K562 (cell line): ENCODE results near the gene PGD. TPM values are rescaled to one million over a fixed set of nuclear protein-coding genes. Genes with fewer than 3 reads are reported as not detected.
A peak's percentile ranks its signal among the peaks of the same experiment; 100 is the strongest.

Experiments used
- CBX2 ChIP-seq: fragments of 200-600 bp; sonication (generic); IDR thresholded peaks from one replicate; pipeline ENCODE4 v1.6.1; 2012; ENCODE audit warnings: mild to moderate bottlenecking, low read length, inconsistent platforms; ENCODE audit not compliant: insufficient read depth, poor library complexity, severe bottlenecking
- EZH2 ChIP-seq: IDR thresholded peaks from 2 replicates; pipeline ENCODE4 v1.6.1; 2012; ENCODE audit warnings: low read depth, mild to moderate bottlenecking, inconsistent platforms, low read length, borderline replicate concordance
- GTF2A2 ChIP-seq: IDR thresholded peaks from 2 replicates; pipeline ENCODE4 v1.6.1; 2016; ENCODE audit warnings: mild to moderate bottlenecking, missing genetic modification characterization, missing compliant biosample characterization
- HOXB6 ChIP-seq: fragments of 250-450 bp; sonication (Bioruptor Pico); IDR thresholded peaks from 2 replicates; pipeline ENCODE4 v1.5.1; 2022; ENCODE audit warnings: mild to moderate bottlenecking, borderline replicate concordance
- IFI16 ChIP-seq: fragments of 250-450 bp; sonication (Bioruptor Pico); IDR thresholded peaks from 2 replicates; pipeline ENCODE4 v2.1.2; 2022; ENCODE audit warnings: mild to moderate bottlenecking, inconsistent platforms
- KDM4B ChIP-seq, 2 experiments: fragments of 450-650 bp in 1 of 2; sonication (generic) in 1 of 2; IDR thresholded peaks; 2 replicates each; pipeline ENCODE4 v1.6.1; 2016 to 2017; ENCODE audit warnings: borderline replicate concordance in 2 of 2, antibody characterized with exemption in 1 of 2, low read depth in 1 of 2, mild to moderate bottlenecking in 1 of 2
- KLF1 ChIP-seq: fragments of 450-650 bp; IDR thresholded peaks from 2 replicates; pipeline ENCODE4 v1.6.1; 2016; ENCODE audit warnings: missing genetic modification characterization, missing compliant biosample characterization
- L3MBTL2 ChIP-seq: fragments of 450-650 bp; IDR thresholded peaks from 2 replicates; pipeline ENCODE4 v1.6.1; 2016; ENCODE audit warnings: mild to moderate bottlenecking, moderate library complexity
- MIER1 ChIP-seq: fragments of 450-650 bp; IDR thresholded peaks from 2 replicates; pipeline ENCODE4 v1.6.1; 2016; ENCODE audit warnings: antibody characterized with exemption, mild to moderate bottlenecking, low read depth
- MYC ChIP-seq, 2 experiments: fragments of 250-450 bp in 1 of 2; sonication (Bioruptor Pico) in 1 of 2; IDR thresholded peaks; 2 replicates each; pipeline versions ENCODE4 v1.5.1 to v1.6.1; 2012 to 2021; ENCODE audit warnings: low read depth in 2 of 2, borderline replicate concordance in 1 of 2, improper control_type of control experiment in 1 of 2, low read length in 1 of 2, mild to moderate bottlenecking in 1 of 2, moderate library complexity in 1 of 2
- NUFIP1 ChIP-seq: fragments of 450-650 bp; IDR thresholded peaks from 2 replicates; pipeline ENCODE4 v1.6.1; 2018; ENCODE audit not compliant: partially characterized antibody
- PHF20 ChIP-seq: fragments of 450-650 bp; IDR thresholded peaks from 2 replicates; pipeline ENCODE4 v1.6.1; 2018; ENCODE audit not compliant: partially characterized antibody
- RBM25 ChIP-seq: fragments of 200-400 bp; formaldehyde crosslinking; IDR thresholded peaks from 2 replicates; pipeline ENCODE4 v1.6.1; 2018; ENCODE audit warnings: low read length, low read depth, moderate library complexity; ENCODE audit not compliant: severe bottlenecking
- SRSF3 ChIP-seq: fragments of 200-400 bp; formaldehyde crosslinking; IDR thresholded peaks from 2 replicates; pipeline ENCODE4 v1.6.1; 2016; ENCODE audit warnings: mild to moderate bottlenecking, low read length, moderate library complexity; ENCODE audit not compliant: insufficient read depth
- TAF7 ChIP-seq: fragments of 450-650 bp; IDR thresholded peaks from 2 replicates; pipeline ENCODE4 v1.6.1; 2016; ENCODE audit warnings: missing genetic modification characterization, missing compliant biosample characterization
- TCF7L2 ChIP-seq: fragments of 150-350 bp; IDR thresholded peaks from 2 replicates; pipeline ENCODE4 v1.6.1; 2016; ENCODE audit warnings: low read depth, mild to moderate bottlenecking, low read length, moderate library complexity
- U2AF2 ChIP-seq: fragments of 200-400 bp; formaldehyde crosslinking; optimal IDR thresholded peaks from 2 replicates; pipeline ENCODE3; 2017; ENCODE audit warnings: low read depth, mild to moderate bottlenecking, low read length
- XRCC4 ChIP-seq: IDR thresholded peaks from one replicate; pipeline ENCODE4 v1.6.1; 2011; ENCODE audit not compliant: insufficient read depth, insufficient read length; ENCODE audit errors: extremely low read depth
- ZBED1 ChIP-seq: IDR thresholded peaks from 2 replicates; pipeline ENCODE4 v1.6.1; 2014
- polyA plus RNA-seq, 8 experiments: library from polyadenylated mRNA; depleted of rRNA in 4 of 8; stranded (reverse) in 5 of 8; unstranded in 3 of 8; fragments of >200 nt; fragmentation: Nextera tagmentation in 2 of 8; fragmentation: Illumina TruSeq in 1 of 8; extraction: Ambion mirVana in 2 of 8; extraction: Trizol in 1 of 8; gene quantifications; 2 replicates each; pipeline versions ENCODE4 v1.2.1 to v1.2.3, GENCODE V29; 2011 to 2014; ENCODE audit warnings: inconsistent platforms in 1 of 8, missing spikeins in 1 of 8
- total RNA-seq, 7 experiments: library from RNA; depleted of rRNA in 6 of 7; stranded (reverse); fragments of >200 nt in 6 of 7; fragmentation: Illumina TruSeq in 2 of 7; extraction: Trizol in 2 of 7; gene quantifications; 2 replicates each; pipeline versions ENCODE4 v1.2.1 to v1.2.3, GENCODE V29; 2011 to 2021; ENCODE audit warnings: low replicate concordance in 1 of 7
- TF ChIP-seq, protein P1 (sequence below): fragments of 250-450 bp; sonication (Bioruptor Pico); IDR thresholded peaks from 2 replicates; pipeline ENCODE4 v1.5.1; 2021; ENCODE audit warnings: mild to moderate bottlenecking
- TF ChIP-seq, protein P2 (sequence below), 2 experiments: fragments of 250-450 bp in 1 of 2; fragments of 450-650 bp in 1 of 2; sonication (Bioruptor Pico) in 1 of 2; IDR thresholded peaks; 2 replicates each; pipeline versions ENCODE4 v1.6.1 to v1.8.0; 2016 to 2021; ENCODE audit warnings: mild to moderate bottlenecking in 2 of 2, moderate library complexity in 2 of 2, missing compliant biosample characterization in 1 of 2, missing genetic modification characterization in 1 of 2
- TF ChIP-seq, protein P3 (sequence below): IDR thresholded peaks from 2 replicates; pipeline ENCODE4 v1.6.1; 2011; ENCODE audit not compliant: insufficient read length; ENCODE audit errors: extremely low read depth
- TF ChIP-seq, protein P4 (sequence below): fragments of 250-450 bp; sonication (Bioruptor Pico); IDR thresholded peaks from 2 replicates; pipeline ENCODE4 v1.9.0; 2021; ENCODE audit warnings: mild to moderate bottlenecking, inconsistent platforms

The PGD gene
- total and polyA plus RNA-seq, 9 of the 15 experiments (the other 6 are each of a cell fraction or from before 2014, with no cell fraction given) = 177 to 542 (median 270) TPM

DNA sequence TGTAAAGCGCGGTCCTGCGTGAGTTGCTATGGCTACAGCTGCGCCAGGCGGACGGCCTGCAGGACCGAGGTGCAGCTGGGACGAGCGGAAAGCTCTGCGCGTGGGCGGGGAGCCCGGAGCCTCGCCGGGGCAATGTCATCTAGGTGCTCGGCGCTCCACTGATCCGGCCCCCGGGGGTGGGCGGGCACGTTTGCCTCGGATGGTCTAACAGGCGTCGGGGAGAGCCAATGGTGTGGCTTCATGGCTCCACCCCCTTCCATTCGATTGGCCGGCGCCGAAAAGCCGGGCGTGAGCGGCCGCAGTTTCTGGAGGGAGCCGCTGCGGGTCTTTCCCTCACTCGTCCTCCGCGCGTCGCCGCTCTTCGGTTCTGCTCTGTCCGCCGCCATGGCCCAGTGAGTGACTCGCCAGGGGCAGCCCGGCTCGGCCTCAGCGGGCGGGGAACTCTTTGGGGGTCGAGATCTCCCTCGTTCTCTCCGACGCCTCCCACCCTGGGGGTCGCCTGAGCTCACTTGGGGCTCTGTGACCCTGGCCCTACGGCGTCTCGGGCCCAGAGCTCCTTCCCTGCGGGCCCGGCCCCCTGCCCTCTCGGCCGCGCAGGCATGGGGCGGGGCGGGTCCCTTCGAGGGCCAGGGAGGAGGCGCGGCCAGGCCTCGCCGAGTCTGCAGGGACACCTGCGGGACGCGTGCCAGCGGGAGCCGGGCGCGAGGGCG, at the start of gene PGD (continued):
- no peak for TF ChIP-seq CBX2
- TF ChIP-seq U2AF2 = no peak
- TF ChIP-seq, protein P1, sequence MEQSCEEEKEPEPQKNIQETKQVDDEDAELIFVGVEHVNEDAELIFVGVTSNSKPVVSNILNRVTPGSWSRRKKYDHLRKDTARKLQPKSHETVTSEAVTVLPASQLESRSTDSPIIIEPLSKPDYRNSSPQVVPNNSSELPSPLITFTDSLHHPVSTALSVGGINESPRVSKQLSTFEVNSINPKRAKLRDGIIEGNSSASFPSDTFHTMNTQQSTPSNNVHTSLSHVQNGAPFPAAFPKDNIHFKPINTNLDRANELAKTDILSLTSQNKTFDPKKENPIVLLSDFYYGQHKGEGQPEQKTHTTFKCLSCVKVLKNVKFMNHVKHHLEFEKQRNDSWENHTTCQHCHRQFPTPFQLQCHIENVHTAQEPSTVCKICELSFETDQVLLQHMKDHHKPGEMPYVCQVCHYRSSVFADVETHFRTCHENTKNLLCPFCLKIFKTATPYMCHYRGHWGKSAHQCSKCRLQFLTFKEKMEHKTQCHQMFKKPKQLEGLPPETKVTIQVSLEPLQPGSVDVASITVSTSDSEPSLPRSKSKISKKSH = no peak
- no peak for TF ChIP-seq TCF7L2
- peak; percentile 83 for TF ChIP-seq TAF7 (tag)
- no peak for TF ChIP-seq SRSF3
- TF ChIP-seq IFI16 (CRISPR knock-in tag) = no peak
- TF ChIP-seq GTF2A2 (tag) = no peak
- no peak for TF ChIP-seq NUFIP1
- TF ChIP-seq RBM25 = peak; percentile 100
- TF ChIP-seq MYC (IDR thresholded peaks at IDR 0.05; ENCODE audit: low read depth, low read length) = peak; percentile 72
- no peak; the same call in 1 of the 2 replicates for TF ChIP-seq MYC (CRISPR knock-in tag; IDR thresholded peaks at IDR 0.05; ENCODE audit: borderline replicate concordance, low read depth)
- peak; percentile 25 for TF ChIP-seq PHF20
- TF ChIP-seq KDM4B (IDR thresholded peaks at IDR 0.05; ENCODE audit: borderline replicate concordance in 2 of 2, low read depth in 1 of 2) = peak in 1 of 2 experiments; percentile 28; a peak in 1 of 4 replicates
- TF ChIP-seq L3MBTL2 = peak; percentile 94
- TF ChIP-seq XRCC4 = no peak
- TF ChIP-seq, protein P2, sequence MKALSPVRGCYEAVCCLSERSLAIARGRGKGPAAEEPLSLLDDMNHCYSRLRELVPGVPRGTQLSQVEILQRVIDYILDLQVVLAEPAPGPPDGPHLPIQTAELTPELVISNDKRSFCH (CRISPR knock-in tag; IDR thresholded peaks at IDR 0.05) = no peak
- TF ChIP-seq, protein P2 (tag; IDR thresholded peaks at IDR 0.05) = 0 out of 2 replicates have a peak, but pooled peaks have one; percentile 54
- no peak for TF ChIP-seq EZH2
- TF ChIP-seq, protein P3, sequence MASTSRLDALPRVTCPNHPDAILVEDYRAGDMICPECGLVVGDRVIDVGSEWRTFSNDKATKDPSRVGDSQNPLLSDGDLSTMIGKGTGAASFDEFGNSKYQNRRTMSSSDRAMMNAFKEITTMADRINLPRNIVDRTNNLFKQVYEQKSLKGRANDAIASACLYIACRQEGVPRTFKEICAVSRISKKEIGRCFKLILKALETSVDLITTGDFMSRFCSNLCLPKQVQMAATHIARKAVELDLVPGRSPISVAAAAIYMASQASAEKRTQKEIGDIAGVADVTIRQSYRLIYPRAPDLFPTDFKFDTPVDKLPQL = no peak
- 0 out of 2 replicates have a peak, but pooled peaks have one; percentile 41 for TF ChIP-seq KLF1 (tag)
- TF ChIP-seq, protein P4, sequence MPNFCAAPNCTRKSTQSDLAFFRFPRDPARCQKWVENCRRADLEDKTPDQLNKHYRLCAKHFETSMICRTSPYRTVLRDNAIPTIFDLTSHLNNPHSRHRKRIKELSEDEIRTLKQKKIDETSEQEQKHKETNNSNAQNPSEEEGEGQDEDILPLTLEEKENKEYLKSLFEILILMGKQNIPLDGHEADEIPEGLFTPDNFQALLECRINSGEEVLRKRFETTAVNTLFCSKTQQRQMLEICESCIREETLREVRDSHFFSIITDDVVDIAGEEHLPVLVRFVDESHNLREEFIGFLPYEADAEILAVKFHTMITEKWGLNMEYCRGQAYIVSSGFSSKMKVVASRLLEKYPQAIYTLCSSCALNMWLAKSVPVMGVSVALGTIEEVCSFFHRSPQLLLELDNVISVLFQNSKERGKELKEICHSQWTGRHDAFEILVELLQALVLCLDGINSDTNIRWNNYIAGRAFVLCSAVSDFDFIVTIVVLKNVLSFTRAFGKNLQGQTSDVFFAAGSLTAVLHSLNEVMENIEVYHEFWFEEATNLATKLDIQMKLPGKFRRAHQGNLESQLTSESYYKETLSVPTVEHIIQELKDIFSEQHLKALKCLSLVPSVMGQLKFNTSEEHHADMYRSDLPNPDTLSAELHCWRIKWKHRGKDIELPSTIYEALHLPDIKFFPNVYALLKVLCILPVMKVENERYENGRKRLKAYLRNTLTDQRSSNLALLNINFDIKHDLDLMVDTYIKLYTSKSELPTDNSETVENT (CRISPR knock-in tag) = 0 out of 2 replicates have a peak, but pooled peaks have one; percentile 5
- peak; percentile 78; the same call in 1 of the 2 replicates for TF ChIP-seq ZBED1
- no peak for TF ChIP-seq HOXB6 (CRISPR knock-in tag)
- no peak for TF ChIP-seq MIER1
